ENCODE measurements around the gene CREBZF. TPM values are rescaled to one million over a fixed set of nuclear protein-coding genes. Genes with fewer than 3 reads are reported as not detected.

Gene CREBZF, protein sequence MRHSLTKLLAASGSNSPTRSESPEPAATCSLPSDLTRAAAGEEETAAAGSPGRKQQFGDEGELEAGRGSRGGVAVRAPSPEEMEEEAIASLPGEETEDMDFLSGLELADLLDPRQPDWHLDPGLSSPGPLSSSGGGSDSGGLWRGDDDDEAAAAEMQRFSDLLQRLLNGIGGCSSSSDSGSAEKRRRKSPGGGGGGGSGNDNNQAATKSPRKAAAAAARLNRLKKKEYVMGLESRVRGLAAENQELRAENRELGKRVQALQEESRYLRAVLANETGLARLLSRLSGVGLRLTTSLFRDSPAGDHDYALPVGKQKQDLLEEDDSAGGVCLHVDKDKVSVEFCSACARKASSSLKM
- 77.0 and 165 TPM in 2 replicates for total RNA-seq (2011; cell fraction: chromatin; rRNA removed; ENCODE audit: low replicate concordance)
- 74.5 and 77.4 TPM in 2 replicates for total RNA-seq (2011; cell fraction: nucleolus; rRNA removed)
- 148 and 256 TPM in 2 replicates for total RNA-seq (2011; cell fraction: nucleoplasm; rRNA removed)
- total RNA-seq (2014; rRNA removed): 50.2 and 62.1 TPM in 2 replicates
- total RNA-seq (2014; rRNA removed; fragmentation: Illumina TruSeq; extraction: Trizol): 38.1 and 38.9 TPM in 2 replicates
- 44.8 TPM in 2 replicates for total RNA-seq (2015; rRNA removed; fragmentation: Illumina TruSeq; extraction: Trizol)
- total RNA-seq (2021): 40.5 and 41.0 TPM in 2 replicates
- 56.7 and 61.0 TPM in 2 replicates for polyA plus RNA-seq (2011; rRNA removed)
- 22.5 and 29.0 TPM in 2 replicates for polyA plus RNA-seq (2011; cell fraction: cytosol; rRNA removed)
- polyA plus RNA-seq (2011; cell fraction: nucleus; rRNA removed): 249 and 283 TPM in 2 replicates
- 28.9 and 50.3 TPM in 2 replicates for polyA plus RNA-seq (2012)
- 29.4 and 33.8 TPM in 2 replicates for polyA plus RNA-seq (2014; fragmentation: Illumina TruSeq; extraction: Trizol)
- polyA plus RNA-seq (2014; fragmentation: Nextera tagmentation; extraction: Ambion mirVana): 1 to 10 TPM; 7.2 to 7.4 TPM
- polyA plus RNA-seq (2014; rRNA removed): 69.2 and 70.2 TPM in 2 replicates
- 45.6 and 57.0 TPM in 2 replicates for polyA minus RNA-seq (2011; rRNA and poly(A)+ RNA removed)
- 13.9 and 15.1 TPM in 2 replicates for polyA minus RNA-seq (2011; cell fraction: cytosol; rRNA and poly(A)+ RNA removed)
- 101 and 128 TPM in 2 replicates for polyA minus RNA-seq (2011; cell fraction: nucleus; rRNA and poly(A)+ RNA removed)
- Bru-seq, nascent RNA: percentile 84 among the genes with signal in this experiment
- BruChase-seq, experiment 1, labeled RNA remaining after a 2-hour chase: percentile 87 among the genes with signal in this experiment
- BruChase-seq, experiment 2, labeled RNA remaining after a 6-hour chase: percentile 92 among the genes with signal in this experiment
- long read RNA-seq, experiment 1, full-length matches to known transcripts: 112 of 201 reads
- long read RNA-seq, experiment 1, partial matches to known transcripts: 76 of 201 reads
- long read RNA-seq, experiment 1, other reads (novel, unspliced or antisense): 13 of 201 reads
- long read RNA-seq, experiment 2, full-length matches to known transcripts: 5 of 6 reads
- long read RNA-seq, experiment 2, partial matches to known transcripts: 0 of 6 reads
- long read RNA-seq, experiment 2, other reads (novel, unspliced or antisense): 1 of 6 reads
- long read RNA-seq, experiment 3, full-length matches to known transcripts: 7 of 12 reads
- long read RNA-seq, experiment 3, partial matches to known transcripts: 4 of 12 reads
- long read RNA-seq, experiment 3, other reads (novel, unspliced or antisense): 1 of 12 reads

DNA sequence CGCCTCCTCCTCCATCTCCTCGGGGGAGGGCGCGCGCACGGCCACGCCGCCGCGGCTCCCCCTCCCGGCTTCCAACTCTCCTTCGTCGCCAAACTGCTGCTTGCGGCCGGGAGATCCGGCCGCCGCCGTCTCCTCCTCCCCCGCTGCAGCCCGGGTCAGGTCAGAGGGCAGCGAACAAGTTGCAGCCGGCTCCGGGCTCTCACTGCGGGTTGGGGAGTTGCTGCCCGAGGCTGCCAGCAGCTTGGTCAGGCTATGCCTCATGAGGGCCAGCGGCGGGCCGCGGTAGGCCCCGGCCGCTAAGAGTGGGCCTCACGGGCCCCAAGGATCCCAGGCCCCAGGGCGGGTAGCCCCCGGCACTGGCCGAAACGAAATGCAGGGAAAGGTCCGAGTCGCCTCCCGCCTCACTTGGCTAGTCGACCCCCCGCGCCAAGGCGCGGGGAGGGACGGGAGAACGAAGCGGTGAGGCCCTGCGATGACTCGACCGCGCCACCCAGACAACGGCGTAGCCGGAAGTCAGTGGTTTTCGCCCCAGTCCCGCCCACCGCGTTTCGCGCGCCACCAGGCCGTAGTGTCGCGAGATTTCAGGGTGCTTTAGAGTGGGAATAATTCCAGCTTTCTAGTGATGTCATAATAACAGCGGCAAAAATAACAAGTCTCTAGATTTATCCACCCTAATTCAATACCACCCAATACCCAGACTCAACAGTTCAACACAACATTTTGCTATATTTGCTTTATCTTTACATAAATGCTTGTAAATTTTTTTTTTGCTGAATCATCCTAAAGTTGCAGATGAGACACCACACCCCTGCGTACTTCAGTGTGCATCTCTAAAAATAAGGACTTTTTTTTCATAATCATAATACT is at the start of gene CREBZF:
Gene CREBZF (minus strand): TSS at position 515 of the 867 bp plus-strand sequence. CDS start 254 bp downstream, at position 261.
- intact Hi-C loops (cut with micrococcal nuclease) (loop anchor here (1.0 to 10.0 kb wide), 5 partner anchors 37 to 580 kb away; partner anchors contain the start of genes EED, PICALM and TMEM126B), in situ Hi-C loops (cut with MboI) (no loop called here)
- Histone ChIP-seq H3K4me3 (peak within 1 kb of the TSS; percentile 94), H3K4me1 (replicated peaks in 1 of 2; ENCODE audit: control insufficient read depth in 2 of 2, insufficient read depth in 2 of 2, low read length in 2 of 2) (peaks cover 5 to 14% of the 10 kb centered on the region in 2 experiments; a peak in 3 of 5 replicates), H3K79me2 (ENCODE audit: control insufficient read depth, insufficient read depth, low read length) (peaks cover 51% of the 10 kb centered on the region), H2AFZ (ENCODE audit: low read depth, low read length) (peak within 1 kb of the TSS; percentile 99), H3K27me3 (ENCODE audit: control insufficient read depth in 2 of 2, insufficient read depth in 2 of 2, low read length in 2 of 2) (no peaks in the 10 kb centered on the region), H4K20me1 (replicated peaks; ENCODE audit: control insufficient read depth, insufficient read depth, low read length) (peaks cover 16% of the 10 kb centered on the region), H3K9me1 (ENCODE audit: control insufficient read depth, insufficient read depth, low read length) (no peaks in the 10 kb centered on the region), H3K27ac (ENCODE audit: extremely low read depth, low read depth, low read length) (peak within 1 kb of the TSS; percentile 98), H3K9ac (ENCODE audit: insufficient read depth in 1 of 2, low read depth in 2 of 2, low read length in 2 of 2) (peak within 1 kb of the TSS; percentile 98), H3K36me3 (ENCODE audit: control insufficient read depth, insufficient read depth, low read length) (peaks cover 32% of the 10 kb centered on the region), H3K9me3 (replicated peaks; ENCODE audit: control insufficient read depth, insufficient read depth, low read depth, low read length) (no peaks in the 10 kb centered on the region), H3K4me2 (ENCODE audit: insufficient read depth, low read length) (peak within 1 kb of the TSS; percentile 95)
- peak; percentile 95 for FAIRE-seq
- ATAC-seq: peak; percentile 88
- TSS peak; percentile 57 for BruUV-seq (replicated peaks)
- CTCF ChIA-PET (ENCODE audit: low intra/inter-chr PET ratio): no interaction called here
- DNase-seq (ENCODE audit: extremely low read depth in 1 of 4, low spot score in 3 of 4): peak; percentile 90 to 98 (median 92)
- WGBS (ENCODE audit: insufficient coverage, low coverage, missing lambda C conversion rate): 1% methylated on average over 56 of the region's 67 CpGs
- POLR2A ChIA-PET: interaction anchor here (0.6 to 10.1 kb wide), 10 partner anchors 9 to 277 kb away, joined by 3 to 145 read pairs (median 4); partner anchors contain the start of gene TMEM126A
- no peak for TF ChIP-seq NCOA2 (IDR thresholded peaks at IDR 0.05; ENCODE audit: partially characterized antibody in 2 of 2)
- TF ChIP-seq, protein P1, sequence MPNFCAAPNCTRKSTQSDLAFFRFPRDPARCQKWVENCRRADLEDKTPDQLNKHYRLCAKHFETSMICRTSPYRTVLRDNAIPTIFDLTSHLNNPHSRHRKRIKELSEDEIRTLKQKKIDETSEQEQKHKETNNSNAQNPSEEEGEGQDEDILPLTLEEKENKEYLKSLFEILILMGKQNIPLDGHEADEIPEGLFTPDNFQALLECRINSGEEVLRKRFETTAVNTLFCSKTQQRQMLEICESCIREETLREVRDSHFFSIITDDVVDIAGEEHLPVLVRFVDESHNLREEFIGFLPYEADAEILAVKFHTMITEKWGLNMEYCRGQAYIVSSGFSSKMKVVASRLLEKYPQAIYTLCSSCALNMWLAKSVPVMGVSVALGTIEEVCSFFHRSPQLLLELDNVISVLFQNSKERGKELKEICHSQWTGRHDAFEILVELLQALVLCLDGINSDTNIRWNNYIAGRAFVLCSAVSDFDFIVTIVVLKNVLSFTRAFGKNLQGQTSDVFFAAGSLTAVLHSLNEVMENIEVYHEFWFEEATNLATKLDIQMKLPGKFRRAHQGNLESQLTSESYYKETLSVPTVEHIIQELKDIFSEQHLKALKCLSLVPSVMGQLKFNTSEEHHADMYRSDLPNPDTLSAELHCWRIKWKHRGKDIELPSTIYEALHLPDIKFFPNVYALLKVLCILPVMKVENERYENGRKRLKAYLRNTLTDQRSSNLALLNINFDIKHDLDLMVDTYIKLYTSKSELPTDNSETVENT (CRISPR knock-in tag; IDR thresholded peaks at IDR 0.05): peak; percentile 89
- peak; percentile 71 to 76 for TF ChIP-seq E2F6 (IDR thresholded peaks at IDR 0.05; ENCODE audit: borderline replicate concordance in 1 of 2, extremely low read depth in 1 of 2, insufficient read depth in 1 of 2, insufficient read length in 1 of 2, low read depth in 1 of 2, low read length in 1 of 2, poor library complexity in 1 of 2, severe bottlenecking in 1 of 2)
- TF ChIP-seq MYC (IDR thresholded peaks at IDR 0.05; ENCODE audit: low read depth, low read length): peak; percentile 79
- peak; percentile 96 for TF ChIP-seq MYC (CRISPR knock-in tag; IDR thresholded peaks at IDR 0.05; ENCODE audit: borderline replicate concordance, low read depth)
- TF ChIP-seq, protein P2, sequence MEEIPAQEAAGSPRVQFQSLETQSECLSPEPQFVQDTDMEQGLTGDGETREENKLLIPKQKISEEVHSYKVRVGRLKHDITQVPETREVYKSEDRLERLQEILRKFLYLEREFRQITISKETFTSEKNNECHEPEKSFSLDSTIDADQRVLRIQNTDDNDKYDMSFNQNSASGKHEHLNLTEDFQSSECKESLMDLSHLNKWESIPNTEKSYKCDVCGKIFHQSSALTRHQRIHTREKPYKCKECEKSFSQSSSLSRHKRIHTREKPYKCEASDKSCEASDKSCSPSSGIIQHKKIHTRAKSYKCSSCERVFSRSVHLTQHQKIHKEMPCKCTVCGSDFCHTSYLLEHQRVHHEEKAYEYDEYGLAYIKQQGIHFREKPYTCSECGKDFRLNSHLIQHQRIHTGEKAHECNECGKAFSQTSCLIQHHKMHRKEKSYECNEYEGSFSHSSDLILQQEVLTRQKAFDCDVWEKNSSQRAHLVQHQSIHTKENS (CRISPR knock-in tag; IDR thresholded peaks at IDR 0.05): no peak
- TF ChIP-seq GATAD2B (IDR thresholded peaks at IDR 0.05; ENCODE audit: borderline replicate concordance): peak; percentile 24; the same call in 1 of the 2 replicates

Measured in K562 (cell line).